IMR-90 (cell line): ENCODE measurements around the gene RTEL1. TPM values are rescaled to one million over a fixed set of nuclear protein-coding genes. Genes with fewer than 3 reads are reported as not detected.

Experiments used
- ATAC-seq: fragments of 200-7000 bp; cut with Tn5 transposase; 2 replicates; pipeline ENCODE4 v1.9.1; 2020; ENCODE audit warnings: low read depth, mild to moderate bottlenecking, moderate library complexity
- BruUV-seq: library from RNA; stranded (reverse); fragments of 400-500 nt; replicated peaks from 2 replicates; lab custom pipeline; 2021; lab: Mats Ljungman, UMichigan
- CTCF ChIA-PET: fragments of 300-600 bp; formaldehyde crosslinking; extraction: SDS; loops from one replicate; lab custom pipeline; 2021; ENCODE audit warnings: antibody characterized with exemption; lab: Yijun Ruan, JAX
- POLR2A ChIA-PET: fragments of 300-600 bp; sonication (Branson Sonifier 250); formaldehyde crosslinking; loops from one replicate; lab custom pipeline; 2022; ENCODE audit warnings: antibody characterized with exemption; ENCODE audit not compliant: unreplicated experiment; lab: Charles Lee
- DNase-seq: peaks from one replicate; pipeline ENCODE4 v3.0.0; 2013
- H2AFZ ChIP-seq: replicated peaks from 2 replicates; pipeline ENCODE3; 2013; ENCODE audit warnings: low read length, mild to moderate bottlenecking; ENCODE audit not compliant: poor library complexity
- H2AK5ac ChIP-seq: 2 replicates; pipeline ENCODE4 v1.6.1; 2013; ENCODE audit warnings: low read depth, low read length, inconsistent platforms
- H2AK9ac ChIP-seq: replicated peaks from 2 replicates; pipeline ENCODE3; 2013; ENCODE audit warnings: mild to moderate bottlenecking, low read depth, low read length, moderate library complexity; ENCODE audit not compliant: poor library complexity
- H2BK120ac ChIP-seq: 2 replicates; pipeline ENCODE4 v1.6.1; 2013; ENCODE audit warnings: low read depth, low read length, inconsistent platforms
- H2BK15ac ChIP-seq: 3 replicates; pipeline ENCODE4 v1.6.1; 2013; ENCODE audit warnings: low read depth, low read length, inconsistent platforms
- H2BK20ac ChIP-seq: 2 replicates; pipeline ENCODE4 v1.6.1; 2013; ENCODE audit warnings: low read depth, mild to moderate bottlenecking, inconsistent platforms, low read length, moderate library complexity
- H2BK5ac ChIP-seq: 2 replicates; pipeline ENCODE4 v1.6.1; 2013; ENCODE audit warnings: mild to moderate bottlenecking, low read depth, low read length, inconsistent platforms; ENCODE audit not compliant: poor library complexity, severe bottlenecking
- H3K14ac ChIP-seq: replicated peaks from 2 replicates; pipeline ENCODE4 v1.6.1; 2013; ENCODE audit warnings: low read depth, low read length, inconsistent platforms
- H3K18ac ChIP-seq: 2 replicates; pipeline ENCODE4 v1.6.1; 2013; ENCODE audit warnings: low read depth, low read length, control low read depth
- H3K23ac ChIP-seq: 2 replicates; pipeline ENCODE4 v1.6.1; 2013; ENCODE audit warnings: low read depth, low read length, inconsistent platforms
- H3K27ac ChIP-seq: 2 replicates; pipeline ENCODE4 v1.5.1; 2013; ENCODE audit warnings: mild to moderate bottlenecking, control low read depth, low read length; ENCODE audit not compliant: insufficient read depth
- H3K27me3 ChIP-seq: 2 replicates; pipeline ENCODE4 v1.6.1; 2013; ENCODE audit warnings: low read length; ENCODE audit not compliant: control insufficient read depth, insufficient read depth
- H3K36me3 ChIP-seq: 2 replicates; pipeline ENCODE4 v1.6.1; 2013; ENCODE audit warnings: low read length, mixed read lengths; ENCODE audit not compliant: control insufficient read depth, insufficient read depth
- H3K4ac ChIP-seq: 2 replicates; pipeline ENCODE4 v1.6.1; 2013; ENCODE audit warnings: low read depth, low read length, inconsistent platforms
- H3K4me1 ChIP-seq: 2 replicates; pipeline ENCODE4 v1.6.1; 2013; ENCODE audit warnings: low read length, mixed read lengths; ENCODE audit not compliant: control insufficient read depth, insufficient read depth
- H3K4me2 ChIP-seq: 2 replicates; pipeline ENCODE4 v1.6.1; 2013; ENCODE audit warnings: low read depth, mild to moderate bottlenecking, control low read depth, low read length, moderate library complexity
- H3K4me3 ChIP-seq: 2 replicates; pipeline ENCODE4 v1.5.1; 2013; ENCODE audit warnings: low read depth, mild to moderate bottlenecking, control low read depth, low read length, moderate library complexity; ENCODE audit not compliant: insufficient read depth
- H3K56ac ChIP-seq: 2 replicates; pipeline ENCODE4 v1.6.1; 2013; ENCODE audit warnings: low read length, inconsistent platforms; ENCODE audit not compliant: insufficient read depth; ENCODE audit errors: extremely low read depth
- H3K79me1 ChIP-seq, 2 experiments: 2 replicates each; pipeline ENCODE4 v1.6.1; 2013; ENCODE audit warnings: low read length in 2 of 2, inconsistent platforms in 1 of 2, low read depth in 1 of 2
- H3K9ac ChIP-seq: 2 replicates; pipeline ENCODE4 v1.6.1; 2013; ENCODE audit warnings: low read depth, low read length, control low read depth
- H3K9me1 ChIP-seq: 2 replicates; pipeline ENCODE4 v1.6.1; 2013; ENCODE audit warnings: low read length, inconsistent platforms; ENCODE audit not compliant: insufficient read depth
- H3K9me3 ChIP-seq: 2 replicates; pipeline ENCODE4 v1.6.1; 2013; ENCODE audit warnings: low read length; ENCODE audit not compliant: control insufficient read depth, insufficient read depth
- H4K20me1 ChIP-seq: 2 replicates; pipeline ENCODE4 v1.6.1; 2013; ENCODE audit warnings: low read length, inconsistent platforms; ENCODE audit not compliant: insufficient read depth
- H4K5ac ChIP-seq: 2 replicates; pipeline ENCODE4 v1.6.1; 2013; ENCODE audit warnings: mild to moderate bottlenecking, low read depth, low read length, control low read depth
- H4K8ac ChIP-seq, 2 experiments: 2 replicates each; pipeline ENCODE4 v1.6.1; 2013; ENCODE audit warnings: low read depth in 2 of 2, low read length in 2 of 2, control low read depth in 1 of 2, inconsistent platforms in 1 of 2
- H4K91ac ChIP-seq: 2 replicates; pipeline ENCODE4 v1.6.1; 2013; ENCODE audit warnings: low read depth, low read length, inconsistent platforms; ENCODE audit not compliant: insufficient read depth
- BHLHE40 ChIP-seq: fragments of 150-350 bp; IDR thresholded peaks from 2 replicates; pipeline ENCODE4 v1.6.1; 2016; ENCODE audit warnings: mild to moderate bottlenecking, low read depth, low read length
- CEBPB ChIP-seq: IDR thresholded peaks from 2 replicates; pipeline ENCODE4 v1.6.1; 2012; ENCODE audit warnings: low read depth, low read length, improper control_type of control experiment
- CHD1 ChIP-seq: IDR thresholded peaks from 2 replicates; pipeline ENCODE4 v1.6.1; 2012; ENCODE audit warnings: low read depth, low read length, improper control_type of control experiment
- FOS ChIP-seq: fragments of 150-350 bp; IDR thresholded peaks from 2 replicates; pipeline ENCODE4 v1.6.1; 2016; ENCODE audit warnings: low read depth, low read length
- MAZ ChIP-seq: IDR thresholded peaks from 2 replicates; pipeline ENCODE4 v1.6.1; 2012; ENCODE audit warnings: low read depth, mild to moderate bottlenecking, low read length, improper control_type of control experiment, moderate library complexity, borderline replicate concordance
- NFE2L2 ChIP-seq: fragments of 150-350 bp; IDR thresholded peaks from 2 replicates; pipeline ENCODE4 v1.6.1; 2016; ENCODE audit warnings: low read depth, mild to moderate bottlenecking, low read length
- POLR2A ChIP-seq: IDR thresholded peaks from 2 replicates; pipeline ENCODE4 v1.6.1; 2012; ENCODE audit warnings: mild to moderate bottlenecking, low read depth, low read length
- RAD21 ChIP-seq: IDR thresholded peaks from 2 replicates; pipeline ENCODE4 v1.6.1; 2012; ENCODE audit warnings: low read length, improper control_type of control experiment
- RCOR1 ChIP-seq: IDR thresholded peaks from 2 replicates; pipeline ENCODE4 v1.6.1; 2012; ENCODE audit warnings: mild to moderate bottlenecking, low read length, improper control_type of control experiment; ENCODE audit not compliant: insufficient replicate concordance
- RFX5 ChIP-seq: IDR thresholded peaks from 2 replicates; pipeline ENCODE4 v1.8.0; 2012; ENCODE audit warnings: low read depth, mild to moderate bottlenecking, low read length, moderate library complexity
- SMC3 ChIP-seq: fragments of 150-350 bp; IDR thresholded peaks from 2 replicates; pipeline ENCODE4 v1.6.1; 2016; ENCODE audit warnings: low read depth, mild to moderate bottlenecking, antibody characterized with exemption, low read length, moderate library complexity
- WGBS, 2 experiments: methylation state at CpG; one replicate each; pipeline versions ENCODE4 v1.1.5 to v1.1.7; 2013; ENCODE audit warnings: missing lambda C conversion rate in 2 of 2; ENCODE audit not compliant: insufficient read length in 1 of 2; ENCODE audit errors: extremely low coverage in 2 of 2; 5-methylcytosine and 5-hydroxymethylcytosine counted together
- dilution Hi-C: fragments of 300-500 bp; cut with HindIII; formaldehyde crosslinking; loops from one replicate; pipeline ENCODE4 v1.14.3; 2018; ENCODE audit warnings: low sequenced_read_pairs; ENCODE audit not compliant: unreplicated experiment
- in situ Hi-C: fragments of 300-500 bp; cut with MboI; formaldehyde crosslinking; loops from 3 replicates; pipeline ENCODE4 v1.14.3; 2019; ENCODE audit warnings: low sequenced_read_pairs, inconsistent platforms, mixed read lengths
- intact Hi-C: fragments of 100-400 bp; cut with micrococcal nuclease; formaldehyde crosslinking; loops from 2 replicates; pipeline ENCODE4 v1.10.0; 2022
- polyA plus RNA-seq, 3 experiments: library from polyadenylated mRNA; depleted of rRNA; stranded (reverse); fragments of >200 nt; gene quantifications; 2 replicates each; pipeline ENCODE4 v1.2.3, GENCODE V29; 2012; ENCODE audit warnings: low replicate concordance in 1 of 3
- total RNA-seq: library from RNA; depleted of rRNA; stranded (reverse); fragments of >200 nt; gene quantifications from 2 replicates; pipeline ENCODE4 v1.2.3, GENCODE V29; 2012
- TF ChIP-seq, protein P1 (sequence below): fragments of 150-350 bp; IDR thresholded peaks from 2 replicates; pipeline ENCODE4 v1.6.1; 2016; ENCODE audit warnings: low read depth, mild to moderate bottlenecking, low read length, moderate library complexity, borderline replicate concordance
- TF ChIP-seq, protein P2 (sequence below): fragments of 150-350 bp; IDR thresholded peaks from 2 replicates; pipeline ENCODE4 v1.6.1; 2017; ENCODE audit warnings: mild to moderate bottlenecking, antibody characterized with exemption, low read length, low read depth

Gene RTEL1
- total and polyA plus RNA-seq, 2 of the 4 experiments (the other 2 are of a cell fraction) = 14.7 to 18.8 TPM

DNA sequence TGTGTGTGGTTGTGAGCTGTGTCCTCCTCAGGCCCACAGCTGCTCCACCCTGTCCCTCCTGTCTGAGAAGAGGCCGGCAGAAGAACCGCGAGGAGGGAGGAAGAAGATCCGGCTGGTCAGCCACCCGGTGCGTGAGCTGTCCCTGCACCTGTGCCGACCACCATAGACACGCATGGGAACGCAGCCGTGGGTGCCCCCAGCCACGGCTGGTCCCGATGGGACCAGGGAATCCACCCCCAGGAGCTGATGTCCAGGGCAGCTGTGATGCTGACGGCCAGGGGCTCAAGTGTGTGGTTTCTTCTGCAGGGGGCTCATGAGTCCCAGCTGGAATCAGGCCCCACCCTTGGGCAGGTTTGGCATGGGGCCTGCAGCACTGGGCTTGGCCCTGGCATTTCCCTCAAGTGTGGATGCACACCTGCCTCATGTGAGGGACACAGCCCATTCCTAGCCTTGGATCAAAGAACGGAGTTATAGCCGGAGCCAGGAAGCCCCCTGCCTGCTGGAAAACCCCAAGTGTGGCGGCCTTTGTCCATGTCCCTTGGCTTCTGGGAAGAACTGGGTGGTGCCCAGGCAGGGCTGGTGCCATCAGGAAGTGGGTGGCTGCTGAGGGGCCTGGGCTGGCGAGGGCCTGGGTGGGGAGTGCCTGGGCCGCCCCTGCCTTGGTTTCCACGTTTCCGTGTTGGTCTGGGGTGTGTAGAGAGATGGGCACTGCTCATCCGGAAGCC is 33.8 kb downstream of the RTEL1 start (continued):
- TF ChIP-seq SMC3 = no peak

DNA sequence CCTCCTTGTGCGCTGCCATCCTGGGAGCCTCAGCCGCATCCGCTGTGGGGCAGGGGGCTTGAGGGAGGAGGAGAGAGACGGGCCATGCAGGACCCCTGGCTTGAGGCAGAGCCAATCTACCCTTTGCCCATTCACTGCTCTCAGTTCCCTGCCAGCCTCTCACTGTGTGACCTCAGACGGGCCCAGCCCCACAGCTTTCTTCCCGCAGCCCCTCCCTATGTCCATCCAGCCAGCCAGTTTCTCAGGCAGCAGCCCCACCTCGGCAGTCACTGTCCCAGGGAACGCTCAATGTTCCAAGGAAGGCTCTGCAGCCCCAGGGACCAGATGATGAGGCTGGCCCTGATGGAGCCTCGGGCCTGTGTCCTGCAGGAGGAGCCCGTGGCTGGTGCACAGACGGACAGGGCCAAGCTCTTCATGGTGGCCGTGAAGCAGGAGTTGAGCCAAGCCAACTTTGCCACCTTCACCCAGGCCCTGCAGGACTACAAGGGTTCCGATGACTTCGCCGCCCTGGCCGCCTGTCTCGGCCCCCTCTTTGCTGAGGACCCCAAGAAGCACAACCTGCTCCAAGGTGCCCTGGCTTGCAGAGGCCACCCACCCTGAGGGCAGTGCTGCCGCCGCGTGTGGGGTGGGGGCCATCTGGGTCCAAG is 34.4 kb downstream of the RTEL1 start:
- intact Hi-C loops = no loop called here
- dilution Hi-C loops = no loop called here
- H2AFZ ChIP-seq = no peak overlapping the region
- no peaks in the 10 kb centered on the region for H3K27me3 ChIP-seq
- no peaks in the 10 kb centered on the region for H4K20me1 ChIP-seq
- H3K14ac ChIP-seq = no peak overlapping the region
- H4K8ac ChIP-seq = no peak overlapping the region
- H4K91ac ChIP-seq = no peak overlapping the region
- DNase-seq = no peak
- ChIA-PET CTCF (no interaction called here), POLR2A (no interaction called here)
- no peak overlapping the region for H2BK5ac ChIP-seq
- H3K4ac ChIP-seq = no peak overlapping the region
- no peak overlapping the region for H3K4me2 ChIP-seq
- peak; percentile 16; the same call in 1 of the 2 replicates for ATAC-seq
- in situ Hi-C loops = no loop called here
- H3K4me1 ChIP-seq = 0 out of 2 replicates have a peak, but pooled peaks cover 4% of the 10 kb centered on the region
- H3K18ac ChIP-seq = no peak overlapping the region
- 72% methylated on average over 10 of the region's 20 CpGs; no CpG with 5 or more reads in 1 of the 2 experiments for WGBS, 2 experiments
- H3K23ac ChIP-seq = no peak overlapping the region
- H2AK5ac ChIP-seq = no peak overlapping the region
- H4K5ac ChIP-seq = no peak overlapping the region
- H3K9ac ChIP-seq = no peak overlapping the region
- no peaks in the 10 kb centered on the region for H3K9me1 ChIP-seq
- no peak overlapping the region for H2BK15ac ChIP-seq
- H3K36me3 ChIP-seq = peaks cover 9% of the 10 kb centered on the region; the same call in 1 of the 2 replicates
- peaks cover 4 to 20% of the 10 kb centered on the region in 2 experiments; a peak in 3 of 4 replicates for H3K79me1 ChIP-seq
- H3K27ac ChIP-seq = no peak overlapping the region
- BruUV-seq = no TSS peak
- H3K9me3 ChIP-seq = no peaks in the 10 kb centered on the region
- peak overlapping the region; percentile 68 for H2AK9ac ChIP-seq
- H2BK20ac ChIP-seq = no peak overlapping the region
- H3K4me3 ChIP-seq = no peak overlapping the region
- H2BK120ac ChIP-seq = no peak overlapping the region
- no peak overlapping the region for H3K56ac ChIP-seq
- TF ChIP-seq, protein P1, sequence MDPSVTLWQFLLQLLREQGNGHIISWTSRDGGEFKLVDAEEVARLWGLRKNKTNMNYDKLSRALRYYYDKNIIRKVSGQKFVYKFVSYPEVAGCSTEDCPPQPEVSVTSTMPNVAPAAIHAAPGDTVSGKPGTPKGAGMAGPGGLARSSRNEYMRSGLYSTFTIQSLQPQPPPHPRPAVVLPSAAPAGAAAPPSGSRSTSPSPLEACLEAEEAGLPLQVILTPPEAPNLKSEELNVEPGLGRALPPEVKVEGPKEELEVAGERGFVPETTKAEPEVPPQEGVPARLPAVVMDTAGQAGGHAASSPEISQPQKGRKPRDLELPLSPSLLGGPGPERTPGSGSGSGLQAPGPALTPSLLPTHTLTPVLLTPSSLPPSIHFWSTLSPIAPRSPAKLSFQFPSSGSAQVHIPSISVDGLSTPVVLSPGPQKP = no peak
- TF ChIP-seq RAD21 (no peak), NFE2L2 (no peak), RFX5 (no peak), SMC3 (no peak), CHD1 (no peak), CEBPB (no peak), FOS (no peak), MAZ (no peak), POLR2A (no peak), BHLHE40 (no peak), RCOR1 (no peak)
- TF ChIP-seq, protein P2, sequence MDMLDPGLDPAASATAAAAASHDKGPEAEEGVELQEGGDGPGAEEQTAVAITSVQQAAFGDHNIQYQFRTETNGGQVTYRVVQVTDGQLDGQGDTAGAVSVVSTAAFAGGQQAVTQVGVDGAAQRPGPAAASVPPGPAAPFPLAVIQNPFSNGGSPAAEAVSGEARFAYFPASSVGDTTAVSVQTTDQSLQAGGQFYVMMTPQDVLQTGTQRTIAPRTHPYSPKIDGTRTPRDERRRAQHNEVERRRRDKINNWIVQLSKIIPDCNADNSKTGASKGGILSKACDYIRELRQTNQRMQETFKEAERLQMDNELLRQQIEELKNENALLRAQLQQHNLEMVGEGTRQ = no peak
